Measurements from ENCODE around the gene GSK3B.

GRCh38 chr3:119776304-119776703, 317.9 kb downstream of the GSK3B start:
- no peak for TF ChIP-seq POLR2A (IDR thresholded peaks at IDR 0.05)
- TF ChIP-seq CTCF (IDR thresholded peaks at IDR 0.05): no peak
